Measurements from ENCODE around the gene PIP4K2A. TPM values are rescaled to one million over a fixed set of nuclear protein-coding genes. Genes with fewer than 3 reads are reported as not detected.

Gene PIP4K2A
- total RNA-seq, 1 donor from 2014 or later, result 22.4 TPM

DNA sequence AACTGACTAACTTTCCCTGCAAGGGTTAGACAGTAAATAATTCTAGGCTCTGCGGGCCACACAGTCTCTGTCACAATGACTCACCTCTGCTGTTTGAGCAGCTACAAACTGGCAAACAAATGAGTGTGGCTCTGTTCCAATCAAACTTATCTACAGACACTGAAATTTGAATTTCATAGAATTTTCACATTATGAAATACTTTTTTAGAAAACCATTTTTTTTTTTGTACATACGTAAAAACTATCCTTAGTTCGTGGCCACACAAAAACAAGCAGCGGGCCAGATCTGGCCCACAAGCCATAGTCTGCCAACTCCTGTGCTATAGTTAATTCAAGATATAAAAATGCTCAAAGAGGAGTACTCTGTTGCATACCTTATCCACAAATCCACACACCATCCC is 32.6 kb downstream of the PIP4K2A start:
- no peak for DNase-seq (ENCODE audit: low spot score, unreplicated experiment)
- no peak overlapping the region for H3K4me3 Mint-ChIP-seq (ENCODE audit: low read depth)
- peaks cover 1% of the 10 kb centered on the region for H3K36me3 Mint-ChIP-seq (ENCODE audit: insufficient read depth)
- H3K27ac Mint-ChIP-seq, result no peak overlapping the region
- H3K4me1 Mint-ChIP-seq (ENCODE audit: low read depth), result peaks cover 35% of the 10 kb centered on the region
- no peaks in the 10 kb centered on the region for H3K27me3 Mint-ChIP-seq
- peaks cover under 1% of the 10 kb centered on the region for H3K9me3 Mint-ChIP-seq (ENCODE audit: low read depth)
- TF ChIP-seq, protein P1, sequence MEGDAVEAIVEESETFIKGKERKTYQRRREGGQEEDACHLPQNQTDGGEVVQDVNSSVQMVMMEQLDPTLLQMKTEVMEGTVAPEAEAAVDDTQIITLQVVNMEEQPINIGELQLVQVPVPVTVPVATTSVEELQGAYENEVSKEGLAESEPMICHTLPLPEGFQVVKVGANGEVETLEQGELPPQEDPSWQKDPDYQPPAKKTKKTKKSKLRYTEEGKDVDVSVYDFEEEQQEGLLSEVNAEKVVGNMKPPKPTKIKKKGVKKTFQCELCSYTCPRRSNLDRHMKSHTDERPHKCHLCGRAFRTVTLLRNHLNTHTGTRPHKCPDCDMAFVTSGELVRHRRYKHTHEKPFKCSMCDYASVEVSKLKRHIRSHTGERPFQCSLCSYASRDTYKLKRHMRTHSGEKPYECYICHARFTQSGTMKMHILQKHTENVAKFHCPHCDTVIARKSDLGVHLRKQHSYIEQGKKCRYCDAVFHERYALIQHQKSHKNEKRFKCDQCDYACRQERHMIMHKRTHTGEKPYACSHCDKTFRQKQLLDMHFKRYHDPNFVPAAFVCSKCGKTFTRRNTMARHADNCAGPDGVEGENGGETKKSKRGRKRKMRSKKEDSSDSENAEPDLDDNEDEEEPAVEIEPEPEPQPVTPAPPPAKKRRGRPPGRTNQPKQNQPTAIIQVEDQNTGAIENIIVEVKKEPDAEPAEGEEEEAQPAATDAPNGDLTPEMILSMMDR (IDR thresholded peaks at IDR 0.05; ENCODE audit: unreplicated experiment), result no peak

DNA sequence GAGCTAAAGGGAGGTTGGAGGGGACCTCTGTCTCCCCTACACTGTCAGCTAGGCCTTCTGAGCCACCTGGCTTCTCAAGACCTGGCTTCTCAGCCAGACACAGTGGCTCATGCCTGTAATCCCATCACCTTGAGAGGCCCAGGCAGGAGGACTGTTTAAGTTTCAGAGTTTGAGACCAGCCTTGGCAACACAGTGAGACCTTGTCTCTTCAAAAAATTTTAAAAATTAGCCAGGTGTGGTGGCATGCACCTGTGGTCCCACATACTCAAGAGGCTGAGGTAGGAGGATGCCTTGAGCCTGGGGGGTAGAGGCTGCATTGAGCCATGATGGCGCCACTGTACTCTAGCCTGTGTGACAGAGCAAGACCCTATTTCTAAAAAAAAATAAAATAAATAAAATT is 33.1 kb downstream of the PIP4K2A start:
- H3K27ac Mint-ChIP-seq, result peak overlapping the region; percentile 6
- no peaks in the 10 kb centered on the region for H3K36me3 Mint-ChIP-seq (ENCODE audit: insufficient read depth)
- H3K4me1 Mint-ChIP-seq (ENCODE audit: low read depth), result peaks cover 35% of the 10 kb centered on the region
- no peaks in the 10 kb centered on the region for H3K27me3 Mint-ChIP-seq
- DNase-seq (ENCODE audit: low spot score, unreplicated experiment), result no peak
- no peaks in the 10 kb centered on the region for H3K9me3 Mint-ChIP-seq (ENCODE audit: low read depth)
- TF ChIP-seq, protein P1 (IDR thresholded peaks at IDR 0.05; ENCODE audit: unreplicated experiment), result no peak
- H3K4me3 Mint-ChIP-seq (ENCODE audit: low read depth), result no peak overlapping the region

DNA sequence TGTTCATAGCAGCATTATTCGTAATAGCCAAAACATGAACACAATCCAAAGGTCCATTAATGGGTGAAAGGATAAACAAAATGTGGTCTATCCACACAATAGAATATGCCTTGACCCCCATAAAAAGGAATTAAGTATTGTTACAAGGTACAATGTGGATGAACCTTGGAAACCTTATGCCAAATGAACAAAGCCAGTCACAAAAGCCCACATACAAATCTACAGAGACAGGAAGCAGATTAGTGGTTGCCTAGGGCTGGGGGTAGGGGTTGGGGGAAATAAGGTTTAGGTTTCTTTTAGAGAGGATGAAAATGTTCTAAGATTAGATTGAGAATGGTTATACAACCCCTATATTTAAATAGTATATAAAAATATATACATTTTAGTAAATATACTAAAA is 34.8 kb downstream of the PIP4K2A start:
- no peak for DNase-seq (ENCODE audit: low spot score, unreplicated experiment)
- no peak overlapping the region for H3K27ac Mint-ChIP-seq
- H3K36me3 Mint-ChIP-seq (ENCODE audit: insufficient read depth), result no peaks in the 10 kb centered on the region
- H3K9me3 Mint-ChIP-seq (ENCODE audit: low read depth), result no peaks in the 10 kb centered on the region
- peaks cover 32% of the 10 kb centered on the region for H3K4me1 Mint-ChIP-seq (ENCODE audit: low read depth)
- H3K27me3 Mint-ChIP-seq, result no peaks in the 10 kb centered on the region
- TF ChIP-seq, protein P1 (IDR thresholded peaks at IDR 0.05; ENCODE audit: unreplicated experiment), result no peak
- no peak overlapping the region for H3K4me3 Mint-ChIP-seq (ENCODE audit: low read depth)

DNA sequence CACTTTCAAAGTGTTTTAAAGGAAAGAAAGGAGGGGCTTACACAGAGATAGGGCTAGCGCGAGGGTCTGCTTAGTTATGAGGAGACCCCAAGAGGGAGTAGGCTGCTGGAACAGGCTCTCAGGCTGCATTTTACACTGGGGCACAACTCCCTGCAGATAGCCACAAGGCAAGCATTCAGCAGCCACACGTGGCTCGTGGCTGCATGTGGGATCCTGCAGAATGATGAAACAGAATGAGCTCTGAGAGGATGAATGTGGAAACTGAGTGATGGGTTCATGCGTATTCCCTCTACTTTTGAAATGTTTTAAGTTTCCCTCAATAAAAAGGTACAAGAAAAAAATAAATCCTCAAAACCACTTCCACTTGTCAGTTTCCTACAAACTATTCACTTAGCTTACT is 37.0 kb downstream of the PIP4K2A start:
- no peak for DNase-seq (ENCODE audit: low spot score, unreplicated experiment)
- H3K27me3 Mint-ChIP-seq, result no peaks in the 10 kb centered on the region
- no peaks in the 10 kb centered on the region for H3K9me3 Mint-ChIP-seq (ENCODE audit: low read depth)
- H3K36me3 Mint-ChIP-seq (ENCODE audit: insufficient read depth), result no peaks in the 10 kb centered on the region
- peaks cover 11% of the 10 kb centered on the region for H3K4me1 Mint-ChIP-seq (ENCODE audit: low read depth)
- no peak overlapping the region for H3K4me3 Mint-ChIP-seq (ENCODE audit: low read depth)
- no peak overlapping the region for H3K27ac Mint-ChIP-seq
- TF ChIP-seq, protein P1 (IDR thresholded peaks at IDR 0.05; ENCODE audit: unreplicated experiment), result no peak

DNA sequence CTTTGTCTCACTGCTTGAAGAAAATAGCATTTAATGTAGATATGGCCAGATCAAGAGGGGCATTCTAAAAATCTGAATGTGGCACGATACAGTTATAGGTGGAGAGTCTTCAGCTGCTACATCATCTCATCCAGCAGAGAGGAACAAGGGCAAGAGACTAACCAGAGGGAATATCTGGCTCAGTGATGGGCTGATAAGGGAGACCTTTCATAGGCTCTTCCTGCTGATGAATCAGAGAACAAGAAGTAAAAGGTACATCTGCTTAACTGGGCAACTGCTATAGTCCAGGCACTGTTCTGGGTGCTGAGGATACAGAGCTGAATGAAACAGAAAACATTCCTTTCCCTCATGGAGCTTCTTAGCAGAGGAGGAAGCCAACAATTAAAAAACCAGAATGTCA is 37.9 kb downstream of the PIP4K2A start:
- H3K27ac Mint-ChIP-seq, result no peak overlapping the region
- no peak for DNase-seq (ENCODE audit: low spot score, unreplicated experiment)
- no peaks in the 10 kb centered on the region for H3K36me3 Mint-ChIP-seq (ENCODE audit: insufficient read depth)
- H3K27me3 Mint-ChIP-seq, result no peaks in the 10 kb centered on the region
- H3K9me3 Mint-ChIP-seq (ENCODE audit: low read depth), result no peaks in the 10 kb centered on the region
- peaks cover 5% of the 10 kb centered on the region for H3K4me1 Mint-ChIP-seq (ENCODE audit: low read depth)
- TF ChIP-seq, protein P1 (IDR thresholded peaks at IDR 0.05; ENCODE audit: unreplicated experiment), result no peak
- H3K4me3 Mint-ChIP-seq (ENCODE audit: low read depth), result no peak overlapping the region
